ENCODE results near the gene CRBN.

GRCh38 chr3:3101660-3102458 is 77.6 kb downstream of the CRBN start:
- TF ChIP-seq EZH2 (IDR thresholded peaks at IDR 0.05; ENCODE audit: insufficient read depth, poor library complexity, severe bottlenecking) (no peak), EZH2phosphoT487 (IDR thresholded peaks at IDR 0.05; ENCODE audit: insufficient read depth, low read depth) (no peak)
